Mesenchymal stem cell (in vitro differentiated cells and primary cell): Measurements from ENCODE around the gene TMEFF1.

ENCODE experiments used
- DNase-seq: peaks from one replicate; pipeline ENCODE4 v3.0.0-alpha.2; 2013
- H2AFZ ChIP-seq: one replicate; pipeline ENCODE4 v1.6.1; 2013; ENCODE audit warnings: low read depth, mild to moderate bottlenecking, control low read depth, inconsistent platforms, low read length, moderate library complexity
- H2AK5ac ChIP-seq: 2 replicates; pipeline ENCODE4 v1.6.1; 2013; ENCODE audit warnings: low read length, moderate library complexity, mild to moderate bottlenecking, inconsistent platforms; ENCODE audit not compliant: severe bottlenecking
- H2BK120ac ChIP-seq: one replicate; pipeline ENCODE4 v1.6.1; 2013; ENCODE audit warnings: low read depth, mild to moderate bottlenecking, inconsistent platforms, low read length, moderate library complexity
- H2BK12ac ChIP-seq, 2 experiments: one replicate each; pipeline ENCODE4 v1.6.1; 2013; ENCODE audit warnings: inconsistent platforms in 2 of 2, low read length in 2 of 2, mild to moderate bottlenecking in 2 of 2, moderate library complexity in 2 of 2, control low read depth in 1 of 2
- H2BK15ac ChIP-seq: one replicate; pipeline ENCODE4 v1.6.1; 2013; ENCODE audit warnings: mild to moderate bottlenecking, low read depth, inconsistent platforms; ENCODE audit not compliant: poor library complexity, severe bottlenecking
- H2BK5ac ChIP-seq: 2 replicates; pipeline ENCODE4 v1.6.1; 2013; ENCODE audit warnings: low read depth, mild to moderate bottlenecking, low read length, control low read depth, inconsistent platforms; ENCODE audit not compliant: poor library complexity, severe bottlenecking
- H3K14ac ChIP-seq, 2 experiments: one replicate each; pipeline ENCODE4 v1.6.1; 2013; ENCODE audit warnings: inconsistent platforms in 2 of 2, low read length in 2 of 2, control low read depth in 1 of 2, mild to moderate bottlenecking in 1 of 2, moderate library complexity in 1 of 2
- H3K18ac ChIP-seq, 2 experiments: one replicate each; pipeline ENCODE4 v1.6.1; 2013; ENCODE audit warnings: inconsistent platforms in 2 of 2, low read length in 2 of 2, control low read depth in 1 of 2, low read depth in 1 of 2, mild to moderate bottlenecking in 1 of 2
- H3K23ac ChIP-seq, 2 experiments: one replicate each; pipeline ENCODE4 v1.6.1; 2013; ENCODE audit warnings: inconsistent platforms in 2 of 2, low read length in 2 of 2, mild to moderate bottlenecking in 2 of 2, moderate library complexity in 2 of 2, control low read depth in 1 of 2
- H3K27ac ChIP-seq: 2 replicates; pipeline ENCODE4 v1.5.1; 2013; ENCODE audit warnings: mild to moderate bottlenecking, moderate library complexity, low read length, control low read depth, inconsistent platforms; ENCODE audit not compliant: poor library complexity, severe bottlenecking
- H3K27me3 ChIP-seq, 2 experiments: 2 replicates each; pipeline versions ENCODE4 v1.6.1 to v1.7.0; 2013; ENCODE audit warnings: low read length in 2 of 2, mild to moderate bottlenecking in 2 of 2, moderate library complexity in 2 of 2, control low read depth in 1 of 2, inconsistent platforms in 1 of 2; ENCODE audit not compliant: control insufficient read depth in 1 of 2, insufficient read depth in 1 of 2
- H3K36me3 ChIP-seq, 2 experiments: 2 replicates each; pipeline versions ENCODE4 v1.6.1 to v1.7.0; 2013; ENCODE audit warnings: low read length in 2 of 2, control low read depth in 1 of 2, inconsistent platforms in 1 of 2, low read depth in 1 of 2, mild to moderate bottlenecking in 1 of 2; ENCODE audit not compliant: insufficient read depth in 2 of 2, control insufficient read depth in 1 of 2
- H3K4ac ChIP-seq, 2 experiments: one replicate each; pipeline ENCODE4 v1.6.1; 2013; ENCODE audit warnings: inconsistent platforms in 2 of 2, low read length in 2 of 2, mild to moderate bottlenecking in 2 of 2, moderate library complexity in 2 of 2, control low read depth in 1 of 2, low read depth in 1 of 2
- H3K4me1 ChIP-seq: 2 replicates; pipeline ENCODE4 v1.6.1; 2013; ENCODE audit warnings: low read depth, low read length, control low read depth; ENCODE audit not compliant: control insufficient read depth, insufficient read depth
- H3K4me2 ChIP-seq: 2 replicates; pipeline ENCODE4 v1.6.1; 2013; ENCODE audit warnings: low read length, mild to moderate bottlenecking, inconsistent platforms; ENCODE audit not compliant: poor library complexity, severe bottlenecking
- H3K4me3 ChIP-seq, 2 experiments: 2 replicates each; pipeline versions ENCODE4 v1.5.1 to v1.7.0; 2013; ENCODE audit warnings: low read length in 2 of 2, mild to moderate bottlenecking in 2 of 2, control low read depth in 1 of 2, low read depth in 1 of 2; ENCODE audit not compliant: insufficient read depth in 1 of 2
- H3K79me1 ChIP-seq: replicated peaks from 2 replicates; pipeline ENCODE4 v1.6.1; 2013; ENCODE audit warnings: mild to moderate bottlenecking, control low read depth, low read length, inconsistent platforms; ENCODE audit not compliant: poor library complexity, severe bottlenecking
- H3K9ac ChIP-seq: 2 replicates; pipeline ENCODE4 v1.7.0; 2013; ENCODE audit warnings: mild to moderate bottlenecking, low read length, moderate library complexity
- H3K9me3 ChIP-seq: 2 replicates; pipeline ENCODE4 v1.7.0; 2013; ENCODE audit warnings: mild to moderate bottlenecking, low read length; ENCODE audit not compliant: control insufficient read depth
- H4K8ac ChIP-seq: one replicate; pipeline ENCODE4 v1.6.1; 2013; ENCODE audit warnings: inconsistent platforms, mild to moderate bottlenecking, low read length, moderate library complexity
- H4K91ac ChIP-seq: one replicate; pipeline ENCODE4 v1.6.1; 2013; ENCODE audit warnings: mild to moderate bottlenecking, low read length, inconsistent platforms
- WGBS: methylation state at CpG from one replicate; pipeline ENCODE4 v1.1.7; 2013; ENCODE audit warnings: mixed read lengths; 5-methylcytosine and 5-hydroxymethylcytosine counted together

TMEFF1 gene

GRCh38 chr9:100479820-100480219 is 6.9 kb downstream of the TMEFF1 start:
- no CpG with 5 or more reads among the region's 2 CpGs for WGBS
- no peak overlapping the region for H3K4ac ChIP-seq
- no peaks in the 10 kb centered on the region for H3K27me3 ChIP-seq
- H3K9ac ChIP-seq: no peak overlapping the region
- no peak overlapping the region for H4K8ac ChIP-seq
- no peaks in the 10 kb centered on the region for H3K36me3 ChIP-seq
- no peaks in the 10 kb centered on the region for H3K9me3 ChIP-seq
- no peak overlapping the region for H2AK5ac ChIP-seq
- H2AFZ ChIP-seq: no peak overlapping the region
- H4K91ac ChIP-seq: no peak overlapping the region
- peaks cover 12% of the 10 kb centered on the region for H3K79me1 ChIP-seq
- no peak overlapping the region for H3K23ac ChIP-seq
- no peak overlapping the region for H3K4me3 ChIP-seq
- DNase-seq: no peak
- no peak overlapping the region for H3K4me2 ChIP-seq
- H3K18ac ChIP-seq: no peak overlapping the region
- H3K14ac ChIP-seq: no peak overlapping the region
- H3K27ac ChIP-seq: no peak overlapping the region
- no peak overlapping the region for H2BK5ac ChIP-seq
- no peak overlapping the region for H2BK120ac ChIP-seq
- no peaks in the 10 kb centered on the region for H3K4me1 ChIP-seq
- H2BK15ac ChIP-seq: no peak overlapping the region
- no peak overlapping the region for H2BK12ac ChIP-seq

DNA sequence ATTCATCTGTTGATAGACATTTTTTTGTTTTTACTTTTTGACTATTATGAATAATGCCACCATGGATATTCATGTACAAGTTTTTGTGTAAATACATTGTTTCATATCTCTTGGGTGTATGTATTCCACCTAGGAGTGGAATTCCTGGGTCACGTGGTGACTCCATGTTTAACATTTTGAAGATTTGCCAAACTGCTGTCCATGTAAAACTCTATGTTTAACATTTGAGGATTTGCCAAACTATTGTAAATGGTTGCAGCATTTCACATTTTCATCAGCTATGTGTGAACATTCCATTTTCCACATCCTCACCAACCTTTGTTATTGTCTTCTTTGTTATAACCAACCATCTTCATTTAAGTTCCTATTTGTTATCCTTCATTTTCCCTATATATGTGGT is 12.2 kb downstream of the TMEFF1 start:
- Histone ChIP-seq H3K4me3 (no peak overlapping the region), H2BK5ac (no peak overlapping the region), H3K27me3 (no peaks in the 10 kb centered on the region), H3K79me1 (peaks cover 14% of the 10 kb centered on the region), H3K27ac (no peak overlapping the region), H3K9ac (no peak overlapping the region), H4K8ac (no peak overlapping the region), H3K4ac (no peak overlapping the region), H2AFZ (no peak overlapping the region), H4K91ac (no peak overlapping the region), H2BK12ac (no peak overlapping the region), H3K36me3 (no peaks in the 10 kb centered on the region), H3K23ac (no peak overlapping the region), H2AK5ac (no peak overlapping the region), H3K4me1 (no peaks in the 10 kb centered on the region), H2BK15ac (no peak overlapping the region), H3K14ac (no peak overlapping the region), H2BK120ac (no peak overlapping the region), H3K4me2 (no peak overlapping the region), H3K9me3 (no peaks in the 10 kb centered on the region), H3K18ac (no peak overlapping the region)
- 89% methylated on average over 1 of the region's 1 CpG for WGBS
- no peak for DNase-seq

- no peak overlapping the region for H3K18ac ChIP-seq
- H3K4me3 ChIP-seq: no peak overlapping the region
- no peak overlapping the region for H3K4ac ChIP-seq
- H2AFZ ChIP-seq: no peak overlapping the region
- no peak overlapping the region for H2BK120ac ChIP-seq
- H3K4me1 ChIP-seq: no peaks in the 10 kb centered on the region
- H3K9ac ChIP-seq: no peak overlapping the region
- no peak overlapping the region for H3K27ac ChIP-seq
- no peak overlapping the region for H2BK15ac ChIP-seq
- H3K14ac ChIP-seq: no peak overlapping the region
- H3K27me3 ChIP-seq: no peaks in the 10 kb centered on the region
- no peak overlapping the region for H3K4me2 ChIP-seq
- H2BK12ac ChIP-seq: no peak overlapping the region
- H3K79me1 ChIP-seq: peaks cover 12% of the 10 kb centered on the region
- no peak overlapping the region for H2BK5ac ChIP-seq
- no peak for DNase-seq
- H2AK5ac ChIP-seq: no peak overlapping the region
- H3K36me3 ChIP-seq: no peaks in the 10 kb centered on the region
- H4K91ac ChIP-seq: no peak overlapping the region
- no peaks in the 10 kb centered on the region for H3K9me3 ChIP-seq
- 89% methylated on average over 9 of the region's 10 CpGs for whole genome bisulfite sequencing
- H4K8ac ChIP-seq: no peak overlapping the region
- H3K23ac ChIP-seq: no peak overlapping the region
Measured at GRCh38 chr9:100486479-100487176, 13.7 kb downstream of the TMEFF1 start.

- H3K18ac ChIP-seq: no peak overlapping the region
- 100% methylated on average over 1 of the region's 1 CpG for WGBS
- no peaks in the 10 kb centered on the region for H3K4me1 ChIP-seq
Measured at GRCh38 chr9:100488177-100488576, 15.2 kb downstream of the TMEFF1 start.

More at GRCh38 chr9:100488177-100488576, 15.2 kb downstream of the TMEFF1 start:
- Histone ChIP-seq H3K4me3 (no peak overlapping the region), H3K23ac (no peak overlapping the region), H3K4ac (no peak overlapping the region), H3K14ac (no peak overlapping the region), H2BK5ac (no peak overlapping the region), H3K9ac (no peak overlapping the region), H2BK120ac (no peak overlapping the region), H3K79me1 (peaks cover 9% of the 10 kb centered on the region), H4K8ac (no peak overlapping the region), H2AK5ac (no peak overlapping the region), H2BK15ac (no peak overlapping the region), H3K27me3 (no peaks in the 10 kb centered on the region), H3K27ac (no peak overlapping the region), H4K91ac (no peak overlapping the region), H2BK12ac (no peak overlapping the region), H3K4me2 (no peak overlapping the region), H2AFZ (no peak overlapping the region), H3K9me3 (no peaks in the 10 kb centered on the region), H3K36me3 (no peaks in the 10 kb centered on the region)
- no peak for DNase-seq
